Stimulated activated memory B cell treated with anti-CD40 and anti-IgM and Interleukin-4, amounts not matched to agents 10 μg/mL and 1 μg/mL and 100 μg/mL, for 72 hours (primary cell): ENCODE results near the gene BTBD2.
"Not testable (repeated sequence)": the region's sequence is repeated elsewhere in the genome, so short reads cannot be mapped to it uniquely, and the experiment has no call there.

Source experiments
- ATAC-seq: fragments of 150-1000 bp; cut with Tn5 transposase; 2 replicates; pipeline ENCODE4 v1.10.0; 2021
- H3K27ac Mint-ChIP-seq: one replicate; pipeline ENCODE4 v1.8.0; 2022; ENCODE audit warnings: mild to moderate bottlenecking, mixed read lengths
- H3K27me3 Mint-ChIP-seq: one replicate; pipeline ENCODE4 v1.8.0; 2022; ENCODE audit warnings: mixed read lengths
- H3K36me3 Mint-ChIP-seq: one replicate; pipeline ENCODE4 v1.8.0; 2022; ENCODE audit warnings: mixed read lengths
- H3K4me1 Mint-ChIP-seq: one replicate; pipeline ENCODE4 v1.8.0; 2022; ENCODE audit warnings: mixed read lengths
- H3K4me3 Mint-ChIP-seq: one replicate; pipeline ENCODE4 v1.8.0; 2022; ENCODE audit warnings: mild to moderate bottlenecking, moderate library complexity, mixed read lengths
- H3K9me3 Mint-ChIP-seq: one replicate; pipeline ENCODE4 v1.8.0; 2022; ENCODE audit warnings: mixed read lengths

Gene BTBD2

DNA sequence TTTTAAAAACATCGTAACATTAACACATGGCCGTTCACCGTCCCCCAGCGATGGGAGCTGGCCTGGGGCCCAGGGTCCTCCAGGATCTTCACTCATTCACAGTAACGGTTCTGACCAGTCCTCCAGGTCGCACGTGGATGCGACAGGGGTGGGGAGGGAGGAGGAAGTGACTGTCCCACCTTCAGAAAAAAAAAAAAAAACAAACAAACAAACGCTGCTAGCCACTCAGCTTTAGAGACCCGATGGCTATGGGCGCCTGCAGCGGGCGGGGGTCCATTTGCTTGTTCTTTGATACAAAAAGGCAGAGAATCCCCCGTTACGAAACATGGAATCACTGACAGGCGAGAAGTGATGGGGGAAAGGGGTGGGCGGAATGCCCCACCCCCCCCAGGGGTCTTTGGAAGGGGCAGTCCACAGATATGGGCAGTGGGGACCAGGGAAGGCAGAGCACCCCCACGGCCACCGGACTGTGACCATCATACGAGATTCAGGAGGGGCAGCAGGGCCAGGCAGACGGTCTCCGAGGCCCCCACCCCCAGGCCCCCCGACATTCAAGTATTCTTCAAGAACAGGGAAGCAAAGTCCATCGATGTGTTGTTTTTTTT, 22.2 kb upstream of the BTBD2 start:
- peaks cover 6% of the 10 kb centered on the region for H3K9me3 Mint-ChIP-seq
- H3K36me3 Mint-ChIP-seq = peaks cover 36% of the 10 kb centered on the region
- no peak overlapping the region for H3K4me3 Mint-ChIP-seq
- H3K27ac Mint-ChIP-seq = peak overlapping the region; percentile 22
- H3K4me1 Mint-ChIP-seq = peaks cover 63% of the 10 kb centered on the region
- ATAC-seq = no peak
- H3K27me3 Mint-ChIP-seq = no peaks in the 10 kb centered on the region

- Mint-ChIP-seq H3K9me3 (peaks cover 6% of the 10 kb centered on the region), H3K4me3 (no peak overlapping the region), H3K27me3 (no peaks in the 10 kb centered on the region), H3K27ac (no peak overlapping the region), H3K4me1 (peaks cover 64% of the 10 kb centered on the region), H3K36me3 (peaks cover 30% of the 10 kb centered on the region)
- ATAC-seq = no peak
Observed at GRCh38 chr19:2036424-2036823, 20.9 kb upstream of the BTBD2 start.

DNA sequence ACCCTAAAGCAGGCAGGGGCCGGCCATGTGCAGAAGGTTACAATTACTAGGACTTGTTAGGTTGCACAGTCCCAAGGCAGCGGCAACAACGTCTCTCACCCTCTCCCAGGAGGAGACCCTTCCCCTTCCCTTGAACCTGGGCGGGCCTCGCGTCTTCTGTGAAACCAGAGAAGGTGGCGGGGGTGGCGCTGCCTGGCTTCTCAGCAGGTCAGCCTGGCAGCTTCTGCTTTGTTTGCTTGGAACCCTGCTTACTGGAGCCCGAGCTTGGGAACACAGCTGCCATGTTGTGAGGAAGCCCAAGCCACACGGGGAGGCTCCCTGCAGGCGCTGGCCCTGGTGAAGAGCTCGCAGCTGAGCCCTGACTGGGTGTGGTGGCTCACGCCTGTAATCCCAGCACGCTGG, 20.1 kb upstream of the BTBD2 start:
- Mint-ChIP-seq H3K27ac (peak overlapping the region; percentile 18), H3K4me1 (peaks cover 56% of the 10 kb centered on the region), H3K27me3 (no peaks in the 10 kb centered on the region), H3K36me3 (peaks cover 22% of the 10 kb centered on the region), H3K4me3 (no peak overlapping the region), H3K9me3 (peaks cover 6% of the 10 kb centered on the region)
- ATAC-seq = no peak

GRCh38 chr19:2034729-2035589, 19.4 kb upstream of the BTBD2 start:
- Mint-ChIP-seq H3K4me3 (peak overlapping the region; percentile 40), H3K36me3 (peaks cover 20% of the 10 kb centered on the region), H3K4me1 (peaks cover 51% of the 10 kb centered on the region), H3K27ac (peak overlapping the region; percentile 18), H3K9me3 (peaks cover 6% of the 10 kb centered on the region), H3K27me3 (no peaks in the 10 kb centered on the region)
- peak; percentile 40 for ATAC-seq

DNA sequence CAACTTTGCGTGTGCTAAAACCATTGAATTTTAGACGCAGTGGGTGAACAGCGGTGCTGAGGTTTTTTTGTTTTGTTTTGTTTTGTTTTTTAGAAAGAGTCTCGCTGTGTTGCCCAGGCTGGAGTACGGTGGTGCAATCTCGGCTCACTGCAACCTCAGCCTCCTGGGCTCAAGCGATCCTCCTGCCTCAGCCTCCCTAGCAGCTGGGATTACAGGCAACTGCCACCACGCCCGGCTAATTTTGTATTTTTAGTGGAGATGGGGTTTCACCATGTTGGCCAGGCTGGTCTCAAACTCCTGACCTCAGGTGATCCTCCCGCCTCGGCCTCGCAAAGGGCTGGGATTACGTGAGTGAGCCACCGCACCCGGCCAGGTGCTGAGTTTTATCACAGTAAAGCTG, 18.7 kb upstream of the BTBD2 start:
- ATAC-seq, H3K27me3 Mint-ChIP-seq, H3K27ac Mint-ChIP-seq, H3K9me3 Mint-ChIP-seq, H3K4me3 Mint-ChIP-seq: not testable (repeated sequence)
- Mint-ChIP-seq H3K36me3 (peaks cover 15% of the 10 kb centered on the region), H3K4me1 (peaks cover 47% of the 10 kb centered on the region)

- Mint-ChIP-seq H3K4me3 (no peak overlapping the region), H3K9me3 (peaks cover 6% of the 10 kb centered on the region), H3K27ac (no peak overlapping the region), H3K4me1 (peaks cover 43% of the 10 kb centered on the region), H3K27me3 (no peaks in the 10 kb centered on the region), H3K36me3 (peaks cover 11% of the 10 kb centered on the region)
- ATAC-seq = no peak
Observed at GRCh38 chr19:2033825-2034159, 18.3 kb upstream of the BTBD2 start.

DNA sequence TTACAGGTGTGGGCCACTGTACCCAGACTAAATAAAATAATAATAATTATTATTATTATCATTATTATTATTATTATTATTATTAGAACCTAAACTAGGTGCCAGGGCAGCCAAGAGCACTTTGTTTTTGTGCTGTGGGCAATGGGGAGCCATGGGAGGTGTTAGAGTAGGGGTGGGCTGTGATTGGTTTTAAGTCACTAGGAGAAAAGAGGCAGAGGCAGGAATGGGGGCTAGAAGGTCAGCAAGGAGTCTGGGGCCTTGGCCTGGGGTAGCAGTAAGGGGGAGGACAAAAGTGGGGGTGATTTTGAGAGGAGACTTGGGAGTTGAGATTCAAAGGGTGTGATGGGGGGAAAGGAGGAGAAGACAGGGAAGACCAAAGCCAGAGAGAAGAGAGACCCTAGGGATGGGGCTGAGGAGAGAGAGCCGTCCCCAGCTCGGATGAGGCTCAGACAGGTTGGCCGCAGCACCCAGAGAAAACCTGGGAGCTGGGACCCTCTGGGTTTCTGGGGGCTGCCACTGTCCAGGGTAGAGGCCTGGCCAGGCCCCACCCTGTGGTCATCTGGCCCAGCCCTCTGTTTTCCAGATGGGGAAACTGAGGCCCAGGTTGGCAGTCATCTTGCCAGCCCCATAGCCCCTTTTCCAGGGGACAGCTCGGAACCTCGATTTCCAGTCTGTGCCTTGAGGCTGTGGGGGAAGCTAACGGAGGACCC, 17.8 kb upstream of the BTBD2 start:
- H3K27ac Mint-ChIP-seq = peak overlapping the region; percentile 86
- no peak overlapping the region for H3K4me3 Mint-ChIP-seq
- no peak for ATAC-seq
- H3K27me3 Mint-ChIP-seq = no peaks in the 10 kb centered on the region
- peaks cover 40% of the 10 kb centered on the region for H3K4me1 Mint-ChIP-seq
- H3K36me3 Mint-ChIP-seq = peaks cover 7% of the 10 kb centered on the region
- H3K9me3 Mint-ChIP-seq = peaks cover 6% of the 10 kb centered on the region

- Mint-ChIP-seq H3K4me1 (peaks cover 33% of the 10 kb centered on the region), H3K4me3 (peak overlapping the region; percentile 71), H3K27me3 (no peaks in the 10 kb centered on the region), H3K27ac (peak overlapping the region; percentile 86), H3K36me3 (no peaks in the 10 kb centered on the region), H3K9me3 (peaks cover 6% of the 10 kb centered on the region)
- ATAC-seq = peak; percentile 76
Observed at GRCh38 chr19:2032296-2032941, 16.9 kb upstream of the BTBD2 start.

DNA sequence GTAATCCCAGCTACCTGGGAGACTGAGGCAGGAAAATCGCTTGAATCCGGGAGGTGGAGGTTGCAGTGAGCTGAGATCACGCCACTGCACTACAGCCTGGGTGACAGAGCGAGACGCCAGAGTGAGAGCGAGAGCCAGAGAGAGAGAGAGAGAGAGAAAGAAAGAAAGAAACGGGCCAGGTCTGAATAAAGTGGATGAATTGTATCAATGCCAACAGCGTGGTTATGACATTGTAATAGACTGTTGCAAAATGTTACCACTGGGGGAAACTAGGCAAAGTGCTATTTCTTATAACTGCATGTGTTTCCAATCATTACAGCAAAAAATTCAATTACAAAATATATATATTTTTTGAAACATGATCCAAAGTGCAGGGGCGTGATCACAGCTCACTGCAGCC, 11.8 kb upstream of the BTBD2 start:
- H3K27ac Mint-ChIP-seq = no peak overlapping the region
- ATAC-seq = no peak
- H3K36me3 Mint-ChIP-seq = no peaks in the 10 kb centered on the region
- no peak overlapping the region for H3K4me3 Mint-ChIP-seq
- H3K4me1 Mint-ChIP-seq = peaks cover 7% of the 10 kb centered on the region
- H3K9me3 Mint-ChIP-seq = no peaks in the 10 kb centered on the region
- no peaks in the 10 kb centered on the region for H3K27me3 Mint-ChIP-seq

DNA sequence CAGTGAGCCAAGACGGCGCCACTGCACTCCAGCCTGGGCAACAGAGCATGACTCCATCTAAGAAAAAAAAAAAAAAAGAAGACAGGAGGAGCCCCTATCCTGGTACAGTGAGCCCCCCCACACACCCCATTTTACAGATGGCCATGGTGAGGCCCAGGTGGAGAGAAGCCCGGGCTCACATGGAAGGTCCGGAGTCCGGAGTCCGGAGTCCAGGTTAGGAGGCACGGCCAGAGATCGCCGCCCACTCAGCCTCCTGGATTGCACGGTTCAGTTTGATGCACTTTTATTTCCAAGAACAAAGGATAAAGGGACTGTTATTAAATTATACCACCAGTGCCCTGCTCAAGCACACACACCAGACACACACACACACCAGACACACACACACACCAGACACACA, 11.3 kb upstream of the BTBD2 start:
- no peak for ATAC-seq
- no peak overlapping the region for H3K27ac Mint-ChIP-seq
- H3K27me3 Mint-ChIP-seq = no peaks in the 10 kb centered on the region
- no peaks in the 10 kb centered on the region for H3K9me3 Mint-ChIP-seq
- H3K36me3 Mint-ChIP-seq = no peaks in the 10 kb centered on the region
- peaks cover 1% of the 10 kb centered on the region for H3K4me1 Mint-ChIP-seq
- H3K4me3 Mint-ChIP-seq = no peak overlapping the region

- no peak overlapping the region for H3K4me3 Mint-ChIP-seq
- H3K4me1 Mint-ChIP-seq = peaks cover 7% of the 10 kb centered on the region
- no peaks in the 10 kb centered on the region for H3K9me3 Mint-ChIP-seq
- H3K36me3 Mint-ChIP-seq = no peaks in the 10 kb centered on the region
- ATAC-seq = no peak
- no peaks in the 10 kb centered on the region for H3K27me3 Mint-ChIP-seq
- H3K27ac Mint-ChIP-seq = no peak overlapping the region
Observed at GRCh38 chr19:2022289-2022688, 6.8 kb upstream of the BTBD2 start.

GRCh38 chr19:2021453-2022140, 6.1 kb upstream of the BTBD2 start:
- H3K27ac Mint-ChIP-seq = no peak overlapping the region
- peaks cover 9% of the 10 kb centered on the region for H3K4me1 Mint-ChIP-seq
- H3K4me3 Mint-ChIP-seq = no peak overlapping the region
- H3K36me3 Mint-ChIP-seq = no peaks in the 10 kb centered on the region
- no peaks in the 10 kb centered on the region for H3K9me3 Mint-ChIP-seq
- no peaks in the 10 kb centered on the region for H3K27me3 Mint-ChIP-seq
- ATAC-seq = no peak

GRCh38 chr19:2018752-2019151, 3.2 kb upstream of the BTBD2 start:
- Mint-ChIP-seq H3K4me3 (no peak overlapping the region), H3K9me3 (no peaks in the 10 kb centered on the region), H3K27ac (no peak overlapping the region), H3K4me1 (peaks cover 23% of the 10 kb centered on the region), H3K36me3 (peaks cover 3% of the 10 kb centered on the region), H3K27me3 (no peaks in the 10 kb centered on the region)
- no peak for ATAC-seq

GRCh38 chr19:2016041-2016807, 710 bp upstream of the BTBD2 start:
- Mint-ChIP-seq H3K36me3 (peaks cover 19% of the 10 kb centered on the region), H3K4me3 (peak overlapping the region; percentile 76), H3K9me3 (no peaks in the 10 kb centered on the region), H3K4me1 (peaks cover 44% of the 10 kb centered on the region), H3K27me3 (no peaks in the 10 kb centered on the region), H3K27ac (peak overlapping the region; percentile 70)
- ATAC-seq = peak; percentile 64
